Measurements from ENCODE around the gene ZPLD1.

Gene ZPLD1

GRCh38 chr3:102434715-102435114 lies at the start of gene ZPLD1:
Gene ZPLD1 (plus strand): TSS chr3:102435015. CDS start chr3:102438488, 3,473 bp downstream.
- DNase-seq (ENCODE audit: low read depth) = no peak

- DNase-seq (ENCODE audit: low read depth) = no peak
These were observed 44.5 kb upstream of the ZPLD1 start for GRCh38 chr3:102390171-102390864.

GRCh38 chr3:102390916-102391315 lies 43.9 kb upstream of the ZPLD1 start:
- DNase-seq (ENCODE audit: low read depth) = no peak

GRCh38 chr3:102391491-102391890 lies 43.3 kb upstream of the ZPLD1 start:
- no peak for DNase-seq (ENCODE audit: low read depth)

- DNase-seq (ENCODE audit: low read depth) = no peak
These were observed 40.3 kb upstream of the ZPLD1 start for GRCh38 chr3:102394517-102394916.

GRCh38 chr3:102398176-102398575 lies 36.6 kb upstream of the ZPLD1 start:
- no peak for DNase-seq (ENCODE audit: low read depth)

GRCh38 chr3:102398666-102399065 lies 36.1 kb upstream of the ZPLD1 start:
- DNase-seq (ENCODE audit: low read depth) = no peak

GRCh38 chr3:102400142-102400541 lies 34.7 kb upstream of the ZPLD1 start:
- DNase-seq (ENCODE audit: low read depth) = no peak

- DNase-seq (ENCODE audit: low read depth) = no peak
These were observed 34.0 kb upstream of the ZPLD1 start for GRCh38 chr3:102400766-102401165.

- DNase-seq (ENCODE audit: low read depth) = no peak
These were observed 24.2 kb upstream of the ZPLD1 start for GRCh38 chr3:102410616-102411015.

- DNase-seq (ENCODE audit: low read depth) = no peak
These were observed 19.3 kb upstream of the ZPLD1 start for GRCh38 chr3:102415553-102415952.

GRCh38 chr3:102419786-102420185 lies 15.0 kb upstream of the ZPLD1 start:
- no peak for DNase-seq (ENCODE audit: low read depth)

- DNase-seq (ENCODE audit: low read depth) = no peak
These were observed 7.0 kb downstream of the ZPLD1 start for GRCh38 chr3:102441832-102442231.

GRCh38 chr3:102443021-102443420 lies 8.2 kb downstream of the ZPLD1 start:
- no peak for DNase-seq (ENCODE audit: low read depth)

- DNase-seq (ENCODE audit: low read depth) = no peak
These were observed 9.3 kb downstream of the ZPLD1 start for GRCh38 chr3:102444101-102444500.

- no peak for DNase-seq (ENCODE audit: low read depth)
These were observed 12.5 kb downstream of the ZPLD1 start for GRCh38 chr3:102447272-102447671.

- no peak for DNase-seq (ENCODE audit: low read depth)
These were observed 14.5 kb downstream of the ZPLD1 start for GRCh38 chr3:102449341-102449740.

GRCh38 chr3:102449930-102450329 lies 15.1 kb downstream of the ZPLD1 start:
- no peak for DNase-seq (ENCODE audit: low read depth)

- DNase-seq (ENCODE audit: low read depth) = no peak
These were observed 16.2 kb downstream of the ZPLD1 start for GRCh38 chr3:102450976-102451375.

- no peak for DNase-seq (ENCODE audit: low read depth)
These were observed 16.7 kb downstream of the ZPLD1 start for GRCh38 chr3:102451543-102451942.

GRCh38 chr3:102454181-102454580 lies 19.4 kb downstream of the ZPLD1 start:
- no peak for DNase-seq (ENCODE audit: low read depth)

- no peak for DNase-seq (ENCODE audit: low read depth)
These were observed 22.8 kb downstream of the ZPLD1 start for GRCh38 chr3:102457644-102458043.

- DNase-seq (ENCODE audit: low read depth) = no peak
These were observed 25.8 kb downstream of the ZPLD1 start for GRCh38 chr3:102460579-102460978.

GRCh38 chr3:102464261-102464660 lies 29.4 kb downstream of the ZPLD1 start:
- no peak for DNase-seq (ENCODE audit: low read depth)
